Stimulated activated CD4-positive, alpha-beta T cell treated with anti-CD3 and anti-CD28 coated beads, Interleukin-12 subunit alpha, Interleukin-12 subunit beta, amount 100 ng/mL, for 24 hours (primary cell): ENCODE results near the gene TUBGCP6.
"Not testable (repeated sequence)": the region's sequence is repeated elsewhere in the genome, so short reads cannot be mapped to it uniquely, and the experiment has no call there.

ENCODE experiments used
- DNase-seq, 2 experiments: peaks; one replicate each; pipeline ENCODE4 v3.0.0-alpha.2; 2020; ENCODE audit warnings: low read depth in 2 of 2

The TUBGCP6 gene

DNA sequence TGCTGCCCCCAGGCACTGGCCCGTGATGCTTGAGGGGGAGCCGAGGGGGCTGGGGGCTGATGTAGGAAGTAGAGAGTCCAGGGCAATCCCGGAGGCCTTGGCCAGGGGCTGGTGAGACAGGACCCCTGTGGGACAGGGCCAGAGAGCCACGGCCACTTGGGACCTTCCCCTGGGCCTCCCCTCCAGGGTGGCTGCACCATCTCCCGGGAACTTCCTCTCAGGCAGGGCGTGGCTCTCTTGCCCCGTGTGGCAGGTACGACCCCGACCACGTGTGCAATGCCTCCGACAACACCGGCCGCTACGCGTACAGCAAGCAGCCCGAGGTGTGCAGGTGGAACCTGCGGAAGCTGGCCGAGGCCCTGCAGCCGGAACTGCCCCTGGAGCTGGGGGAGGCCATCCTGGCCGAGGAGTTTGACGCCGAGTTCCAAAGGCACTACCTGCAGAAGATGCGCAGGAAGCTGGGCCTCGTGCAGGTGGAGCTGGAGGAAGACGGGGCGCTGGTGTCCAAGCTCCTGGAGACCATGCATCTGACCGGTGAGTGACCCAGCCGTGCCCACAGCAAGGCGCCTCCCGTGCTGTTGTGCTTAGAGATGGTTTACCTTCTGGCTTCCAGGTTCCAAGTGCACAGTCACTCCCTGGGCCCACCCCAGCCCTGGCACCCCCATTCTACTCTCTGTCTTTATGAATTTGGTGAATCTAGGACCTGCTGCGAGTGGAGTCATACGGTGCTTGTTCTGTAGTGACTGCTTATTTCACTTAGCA, 34.3 kb downstream of the TUBGCP6 start:
- no peak for DNase-seq

DNA sequence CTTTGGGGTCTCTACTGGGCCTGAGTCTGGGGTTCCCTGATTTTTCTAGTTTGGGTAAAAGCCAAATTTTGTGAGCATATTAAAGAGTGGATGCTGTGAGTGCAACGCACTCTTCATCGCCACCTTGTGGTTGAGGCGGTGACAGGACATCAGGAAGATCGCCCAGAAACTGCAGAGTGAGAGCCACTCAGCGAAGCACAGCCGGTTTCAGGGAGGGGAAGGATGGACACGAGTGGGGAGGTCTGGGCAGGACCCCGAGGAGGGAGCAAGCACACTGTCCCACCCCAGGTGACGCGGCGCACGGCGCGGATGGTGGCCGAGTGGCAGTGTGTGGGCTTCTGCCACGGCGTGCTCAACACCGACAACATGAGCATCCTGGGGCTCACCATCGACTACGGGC, 34.9 kb downstream of the TUBGCP6 start:
- peak in 1 of 2 experiments; percentile 58 for DNase-seq

GRCh38 chr22:50208939-50209892, 35.6 kb downstream of the TUBGCP6 start:
- DNase-seq, result no peak

GRCh38 chr22:50208430-50208938, 36.3 kb downstream of the TUBGCP6 start:
- DNase-seq, result no peak

DNA sequence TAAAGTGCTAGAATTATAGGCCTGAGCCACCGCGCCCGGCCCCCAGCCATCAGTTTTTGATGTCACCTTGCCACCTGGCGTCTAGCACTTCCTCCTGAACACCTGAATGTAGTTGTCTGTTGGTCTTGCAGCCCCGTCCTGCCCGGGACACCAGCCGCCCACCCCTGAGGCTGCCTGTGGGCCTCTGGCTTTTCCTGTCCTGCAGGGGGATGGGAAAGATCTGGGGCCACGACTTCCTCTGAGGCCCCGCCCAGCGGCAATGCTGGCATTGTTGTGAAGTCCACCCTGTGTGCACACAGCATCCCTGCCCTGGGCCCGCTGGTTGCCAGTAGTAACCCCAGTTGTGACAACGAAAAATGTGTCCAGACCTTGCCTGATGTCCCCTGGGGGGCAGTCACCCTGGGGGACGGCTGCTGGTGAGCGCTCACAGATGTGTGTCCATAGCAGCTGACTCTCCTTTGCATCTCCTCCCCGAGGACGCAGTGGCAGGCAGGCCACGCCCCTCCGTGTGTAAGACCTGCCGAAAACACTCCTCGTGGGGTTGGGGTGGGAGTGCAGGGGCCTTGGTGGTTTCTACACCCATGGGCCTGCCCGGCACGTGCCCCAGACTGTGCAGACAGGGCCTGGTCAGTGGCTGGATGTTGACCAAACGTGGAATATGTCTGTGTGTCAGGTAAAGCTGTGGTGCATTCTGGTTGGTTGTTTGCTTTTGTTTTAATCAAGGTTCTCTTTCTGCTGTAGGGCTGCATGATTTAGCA, 37.3 kb downstream of the TUBGCP6 start:
- no peak for DNase-seq

GRCh38 chr22:50206599-50206998, 38.2 kb downstream of the TUBGCP6 start:
- DNase-seq, result no peak

GRCh38 chr22:50205781-50206569, 38.8 kb downstream of the TUBGCP6 start:
- DNase-seq, result no peak

- DNase-seq, result not testable (repeated sequence)
Measured at GRCh38 chr22:50204998-50205397, 39.8 kb downstream of the TUBGCP6 start.

DNA sequence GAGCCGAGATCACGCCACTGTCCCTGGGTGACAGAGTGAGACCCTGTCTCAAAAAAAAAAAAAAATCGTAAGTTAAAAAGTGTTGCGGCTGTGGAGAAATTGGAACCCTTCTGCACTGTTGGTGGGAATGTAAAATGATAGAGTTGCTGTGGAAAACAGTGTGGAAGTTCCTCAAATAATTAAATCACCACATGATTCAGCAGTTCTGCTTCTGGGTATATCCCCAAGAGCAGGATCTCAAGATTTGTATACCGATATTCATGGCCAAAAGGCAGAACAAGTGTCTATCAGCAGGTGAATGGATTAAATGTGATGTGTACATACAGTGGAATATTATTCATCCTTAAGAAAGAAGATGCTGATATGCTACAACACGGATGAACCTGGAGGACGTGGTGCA, 40.3 kb downstream of the TUBGCP6 start:
- DNase-seq, result no peak

DNA sequence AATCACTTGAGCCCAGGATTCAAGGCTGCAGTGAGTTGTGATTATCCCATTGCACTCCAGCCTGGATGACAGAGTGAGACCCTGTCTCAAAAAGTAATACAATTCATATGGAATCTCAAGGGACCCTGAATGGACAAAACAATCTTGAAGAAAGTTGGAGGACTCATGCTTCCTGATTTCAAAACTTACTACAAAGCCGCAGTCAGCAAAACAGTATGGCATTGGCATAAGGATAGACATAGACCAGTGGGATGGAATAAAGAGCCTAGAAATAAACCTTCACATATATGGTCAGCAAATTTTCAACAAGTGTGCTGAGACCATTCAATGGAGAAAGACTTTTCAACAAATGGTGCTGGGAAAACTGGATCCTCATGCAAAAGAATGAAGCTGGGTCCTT, 41.5 kb downstream of the TUBGCP6 start:
- DNase-seq, result no peak

DNA sequence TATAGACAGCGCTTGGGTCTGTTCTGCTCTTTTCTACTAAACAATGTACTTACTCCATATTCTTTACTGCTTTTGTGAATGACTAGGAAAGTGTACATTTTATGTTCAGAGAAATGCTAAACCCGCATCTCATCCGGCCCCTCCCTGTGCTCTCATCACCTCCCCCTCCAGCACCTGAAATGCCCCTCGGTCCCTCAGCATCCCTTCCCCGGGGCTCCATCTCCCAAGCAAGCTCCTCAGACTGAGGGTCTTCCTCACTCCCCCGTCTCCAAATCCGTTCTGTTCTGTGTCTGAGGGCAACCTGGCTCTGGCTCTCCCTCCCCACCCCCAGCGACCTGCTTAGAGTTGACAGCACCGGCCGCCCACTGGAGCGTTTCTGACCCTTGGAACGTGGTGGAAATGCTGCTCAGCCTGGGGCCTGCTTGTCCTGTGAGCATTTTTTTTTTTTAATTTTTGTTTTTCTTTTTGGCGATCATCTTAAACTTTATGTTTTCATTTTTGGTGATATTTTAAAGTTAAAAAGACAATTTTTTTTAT, 42.6 kb downstream of the TUBGCP6 start:
- no peak for DNase-seq

GRCh38 chr22:50201191-50202129, 43.4 kb downstream of the TUBGCP6 start:
- DNase-seq, result no peak

DNA sequence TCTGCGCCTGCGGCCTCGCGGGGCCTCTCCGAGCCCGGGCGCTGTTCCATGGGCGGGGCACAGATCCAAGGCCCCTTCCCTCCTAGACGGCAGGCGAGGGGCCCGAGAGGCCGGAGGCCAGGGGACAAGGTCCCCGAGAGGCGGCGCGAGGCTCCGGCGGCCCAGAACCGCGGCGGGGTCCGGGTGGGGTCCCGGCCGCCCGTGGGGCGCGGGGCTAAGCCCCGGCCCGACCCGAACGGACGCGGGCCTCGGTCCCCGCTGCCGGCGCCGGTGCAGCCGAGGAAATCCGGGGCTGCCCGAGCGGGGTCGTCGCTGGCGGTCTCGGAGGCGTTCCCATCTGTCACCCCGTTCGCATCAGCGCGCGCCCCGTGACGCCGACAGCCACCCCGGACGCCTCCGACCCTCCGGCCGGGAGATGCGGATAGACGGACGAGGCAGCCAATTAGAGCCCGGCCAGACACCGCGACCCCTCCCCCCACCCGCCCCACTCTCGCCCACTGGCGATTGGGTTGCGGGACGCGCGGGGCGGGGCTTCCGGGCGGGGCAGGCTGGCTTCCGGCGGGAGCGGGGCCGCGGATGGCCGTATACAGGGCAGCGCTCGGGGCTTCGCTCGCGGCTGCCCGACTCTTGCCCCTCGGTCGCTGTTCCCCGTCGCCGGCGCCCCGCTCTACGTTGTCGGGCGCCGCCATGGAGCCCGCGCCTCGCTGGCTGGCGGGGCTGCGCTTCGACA, 44.2 kb downstream of the TUBGCP6 start, which contains the start of gene SELENOO:
TSS of gene SELENOO (plus strand) at position 551 of the 730 bp plus-strand sequence. CDS start at position 577, 26 bp downstream.
- peak; percentile 84 to 89 for DNase-seq

GRCh38 chr22:50199829-50200460, 44.9 kb downstream of the TUBGCP6 start:
- no peak for DNase-seq

GRCh38 chr22:50199251-50199721, 45.5 kb downstream of the TUBGCP6 start:
- no peak for DNase-seq

GRCh38 chr22:50198624-50199017, 46.2 kb downstream of the TUBGCP6 start:
- no peak for DNase-seq

GRCh38 chr22:50197856-50198623, 46.8 kb downstream of the TUBGCP6 start:
- DNase-seq, result no peak
